ENCODE results near the gene FOLR3. TPM values are rescaled to one million over a fixed set of nuclear protein-coding genes. Genes with fewer than 3 reads are reported as not detected.

Gene FOLR3
- total and polyA plus RNA-seq, 2 of the 4 experiments (the other 2 are of a cell fraction): 0.29 to 0.36 TPM

DNA sequence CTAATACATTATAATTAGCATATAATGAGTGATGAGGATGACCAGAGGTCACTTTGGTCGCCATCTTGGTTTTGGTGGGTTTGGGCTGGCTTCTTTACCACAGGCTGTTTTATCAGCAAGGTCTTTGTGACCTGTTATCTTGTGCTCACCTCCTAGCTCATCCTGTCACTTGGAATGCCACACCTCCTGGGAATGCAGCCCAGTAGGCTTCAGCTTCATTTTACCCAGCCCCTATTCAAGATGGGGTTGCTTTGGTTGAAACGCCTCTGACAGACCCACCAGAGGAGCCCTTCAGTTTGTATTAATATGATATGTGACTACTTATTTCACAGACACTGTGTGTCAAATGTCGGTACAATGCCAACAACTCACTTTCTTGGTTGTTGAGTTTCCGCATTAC, 20.2 kb downstream of the FOLR3 start:
- H3K14ac ChIP-seq (replicated peaks; ENCODE audit: low read depth, low read length): no peak overlapping the region
- dilution Hi-C loops (cut with HindIII; ENCODE audit: low sequenced_read_pairs, unreplicated experiment): no loop called here
- no peak for ATAC-seq (ENCODE audit: low read depth)

More for the DNA sequence above, 20.2 kb downstream of the FOLR3 start:
- no peak overlapping the region for H3K56ac ChIP-seq (ENCODE audit: extremely low read depth, insufficient read depth, low read length)
- no peak overlapping the region for H2AK5ac ChIP-seq (ENCODE audit: low read depth, low read length)
- H3K23ac ChIP-seq (ENCODE audit: low read depth, low read length): no peak overlapping the region
- H3K4me1 ChIP-seq (ENCODE audit: control insufficient read depth, insufficient read depth, low read length): peaks cover 2% of the 10 kb centered on the region
- no peak overlapping the region for H4K8ac ChIP-seq (ENCODE audit: low read depth in 2 of 2, low read length in 2 of 2)
- H3K79me1 ChIP-seq (ENCODE audit: low read depth in 1 of 2, low read length in 2 of 2): no peaks in the 10 kb centered on the region
- H2AFZ ChIP-seq (replicated peaks; ENCODE audit: low read length, poor library complexity): no peak overlapping the region
- no peak overlapping the region for H2BK20ac ChIP-seq (ENCODE audit: low read depth, low read length)
- TF ChIP-seq POLR2A (IDR thresholded peaks at IDR 0.05; ENCODE audit: low read depth, low read length): no peak
- TF ChIP-seq ELK1 (IDR thresholded peaks at IDR 0.05; ENCODE audit: borderline replicate concordance, low read depth, low read length): no peak
- TF ChIP-seq USF2 (IDR thresholded peaks at IDR 0.05; ENCODE audit: low read depth, low read length): no peak
- TF ChIP-seq NFE2L2 (IDR thresholded peaks at IDR 0.05; ENCODE audit: low read depth, low read length): no peak
- TF ChIP-seq BHLHE40 (IDR thresholded peaks at IDR 0.05; ENCODE audit: low read depth, low read length): no peak
- TF ChIP-seq FOS (IDR thresholded peaks at IDR 0.05; ENCODE audit: low read depth, low read length): no peak
- TF ChIP-seq SMC3 (IDR thresholded peaks at IDR 0.05; ENCODE audit: low read depth, low read length): no peak
- no peak for TF ChIP-seq RFX5 (IDR thresholded peaks at IDR 0.05; ENCODE audit: low read depth, low read length)
- no peak for TF ChIP-seq MAFK (IDR thresholded peaks at IDR 0.05; ENCODE audit: low read depth, low read length)
- no peak for TF ChIP-seq RCOR1 (IDR thresholded peaks at IDR 0.05; ENCODE audit: insufficient replicate concordance, low read length)
- TF ChIP-seq CHD1 (IDR thresholded peaks at IDR 0.05; ENCODE audit: low read depth, low read length): no peak
- no peak for TF ChIP-seq RAD21 (IDR thresholded peaks at IDR 0.05; ENCODE audit: low read length)
- TF ChIP-seq MAZ (IDR thresholded peaks at IDR 0.05; ENCODE audit: borderline replicate concordance, low read depth, low read length): no peak
- TF ChIP-seq, protein P1, sequence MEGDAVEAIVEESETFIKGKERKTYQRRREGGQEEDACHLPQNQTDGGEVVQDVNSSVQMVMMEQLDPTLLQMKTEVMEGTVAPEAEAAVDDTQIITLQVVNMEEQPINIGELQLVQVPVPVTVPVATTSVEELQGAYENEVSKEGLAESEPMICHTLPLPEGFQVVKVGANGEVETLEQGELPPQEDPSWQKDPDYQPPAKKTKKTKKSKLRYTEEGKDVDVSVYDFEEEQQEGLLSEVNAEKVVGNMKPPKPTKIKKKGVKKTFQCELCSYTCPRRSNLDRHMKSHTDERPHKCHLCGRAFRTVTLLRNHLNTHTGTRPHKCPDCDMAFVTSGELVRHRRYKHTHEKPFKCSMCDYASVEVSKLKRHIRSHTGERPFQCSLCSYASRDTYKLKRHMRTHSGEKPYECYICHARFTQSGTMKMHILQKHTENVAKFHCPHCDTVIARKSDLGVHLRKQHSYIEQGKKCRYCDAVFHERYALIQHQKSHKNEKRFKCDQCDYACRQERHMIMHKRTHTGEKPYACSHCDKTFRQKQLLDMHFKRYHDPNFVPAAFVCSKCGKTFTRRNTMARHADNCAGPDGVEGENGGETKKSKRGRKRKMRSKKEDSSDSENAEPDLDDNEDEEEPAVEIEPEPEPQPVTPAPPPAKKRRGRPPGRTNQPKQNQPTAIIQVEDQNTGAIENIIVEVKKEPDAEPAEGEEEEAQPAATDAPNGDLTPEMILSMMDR (conservative IDR thresholded peaks at IDR 0.05; ENCODE audit: low read depth, low read length): no peak
- TF ChIP-seq CEBPB (IDR thresholded peaks at IDR 0.05; ENCODE audit: low read depth, low read length): no peak
- peaks cover 18% of the 10 kb centered on the region for H3K27me3 ChIP-seq (ENCODE audit: control insufficient read depth, insufficient read depth, low read length)
- H3K4me2 ChIP-seq (ENCODE audit: low read depth, low read length): no peak overlapping the region
- H3K18ac ChIP-seq (ENCODE audit: low read depth, low read length): no peak overlapping the region
- DNase-seq: no peak
- H3K4me3 ChIP-seq (ENCODE audit: insufficient read depth, low read depth, low read length): no peak overlapping the region
- no CpG with 5 or more reads among the region's 4 CpGs for WGBS, 2 experiments (ENCODE audit: extremely low coverage in 2 of 2, insufficient read length in 1 of 2)
- H3K9me3 ChIP-seq (ENCODE audit: control insufficient read depth, insufficient read depth, low read length): no peaks in the 10 kb centered on the region
- in situ Hi-C loops (cut with MboI; ENCODE audit: low sequenced_read_pairs) (no loop called here), intact Hi-C loops (cut with micrococcal nuclease) (no loop called here)
- H3K4ac ChIP-seq (ENCODE audit: low read depth, low read length): no peak overlapping the region
- BruUV-seq (replicated peaks): no TSS peak
- no peak overlapping the region for H2BK15ac ChIP-seq (ENCODE audit: low read depth, low read length)
- no peak overlapping the region for H3K9ac ChIP-seq (ENCODE audit: low read depth, low read length)
- H4K5ac ChIP-seq (ENCODE audit: low read depth, low read length): no peak overlapping the region
- H2AK9ac ChIP-seq (replicated peaks; ENCODE audit: low read depth, low read length, poor library complexity): no peak overlapping the region
- no peaks in the 10 kb centered on the region for H4K20me1 ChIP-seq (ENCODE audit: insufficient read depth, low read length)
- H2BK5ac ChIP-seq (ENCODE audit: low read depth, low read length, poor library complexity, severe bottlenecking): no peak overlapping the region
- no peak overlapping the region for H3K27ac ChIP-seq (ENCODE audit: insufficient read depth, low read length)
- H4K91ac ChIP-seq (ENCODE audit: insufficient read depth, low read depth, low read length): no peak overlapping the region
- H3K9me1 ChIP-seq (ENCODE audit: insufficient read depth, low read length): no peaks in the 10 kb centered on the region
- no peaks in the 10 kb centered on the region for H3K36me3 ChIP-seq (ENCODE audit: control insufficient read depth, insufficient read depth, low read length)
- CTCF ChIA-PET: no interaction called here
- H2BK120ac ChIP-seq (ENCODE audit: low read depth, low read length): no peak overlapping the region
- POLR2A ChIA-PET (ENCODE audit: unreplicated experiment): no interaction called here

All from IMR-90 (cell line).